CD4-positive, alpha-beta memory T cell (primary cell): Measurements from ENCODE around the gene RSKR. TPM values are rescaled to one million over a fixed set of nuclear protein-coding genes. Genes with fewer than 3 reads are reported as not detected.

Source experiments
- CTCF ChIA-PET: fragments of 350-600 bp; sonication (Branson Sonifier 250); formaldehyde crosslinking; loops from one replicate; lab custom pipeline; 2021; ENCODE audit warnings: inconsistent platforms; ENCODE audit not compliant: partially characterized antibody; lab: Charles Lee
- POLR2A ChIA-PET: fragments of 350-600 bp; sonication (Branson Sonifier 250); formaldehyde crosslinking; loops from one replicate; lab custom pipeline; 2021; ENCODE audit not compliant: partially characterized antibody; lab: Charles Lee
- DNase-seq, 5 donors: peaks; one replicate each; pipeline versions ENCODE4 v3.0.0 to v3.0.0-alpha.2; 2020 to 2022; ENCODE audit warnings: mixed read lengths in 1 of 5
- H3K27ac ChIP-seq: one replicate; pipeline ENCODE4 v1.7.0; 2013; ENCODE audit warnings: low read depth, low read length
- H3K27me3 ChIP-seq: 2 replicates; pipeline ENCODE4 v1.7.0; 2013; ENCODE audit warnings: mild to moderate bottlenecking, low read length, moderate library complexity; ENCODE audit not compliant: insufficient read depth
- H3K36me3 ChIP-seq: 2 replicates; pipeline ENCODE4 v1.7.0; 2013; ENCODE audit warnings: mild to moderate bottlenecking, low read length, moderate library complexity; ENCODE audit not compliant: insufficient read depth
- H3K4me1 ChIP-seq: 2 replicates; pipeline ENCODE4 v1.7.0; 2013; ENCODE audit warnings: mild to moderate bottlenecking, low read length, moderate library complexity; ENCODE audit not compliant: insufficient read depth
- H3K4me3 ChIP-seq, 2 donors: one replicate each; pipeline ENCODE4 v1.7.0; 2013; ENCODE audit warnings: low read length in 2 of 2, mild to moderate bottlenecking in 1 of 2
- H3K9me3 ChIP-seq, 2 donors: one replicate each; pipeline ENCODE4 v1.7.0; 2013; ENCODE audit warnings: low read length in 2 of 2, control low read depth in 1 of 2; ENCODE audit not compliant: control insufficient read depth in 1 of 2
- H3K27ac Mint-ChIP-seq, 7 donors: one replicate each; pipeline ENCODE4 v1.8.0; 2020 to 2021; ENCODE audit warnings: mixed read lengths in 7 of 7, mild to moderate bottlenecking in 6 of 7, inconsistent platforms in 3 of 7, moderate library complexity in 3 of 7
- H3K27me3 Mint-ChIP-seq, 2 donors: one replicate each; pipeline ENCODE4 v1.8.0; 2020 to 2021; ENCODE audit warnings: mixed read lengths in 2 of 2
- H3K36me3 Mint-ChIP-seq, 2 donors: one replicate each; pipeline ENCODE4 v1.8.0; 2020 to 2021; ENCODE audit warnings: mixed read lengths in 2 of 2, inconsistent platforms in 1 of 2, mild to moderate bottlenecking in 1 of 2
- H3K4me1 Mint-ChIP-seq, 4 donors: one replicate each; pipeline ENCODE4 v1.8.0; 2020 to 2021; ENCODE audit warnings: mixed read lengths in 4 of 4, mild to moderate bottlenecking in 1 of 4
- H3K4me3 Mint-ChIP-seq, 8 donors: one replicate each; pipeline ENCODE4 v1.8.0; 2020 to 2021; ENCODE audit warnings: mixed read lengths in 8 of 8, mild to moderate bottlenecking in 7 of 8, moderate library complexity in 6 of 8, inconsistent platforms in 3 of 8
- H3K9me3 Mint-ChIP-seq, 8 donors: one replicate each; pipeline ENCODE4 v1.8.0; 2020 to 2021; ENCODE audit warnings: mixed read lengths in 8 of 8, mild to moderate bottlenecking in 5 of 8, inconsistent platforms in 3 of 8, moderate library complexity in 1 of 8
- intact Hi-C: fragments of 100-400 bp; cut with micrococcal nuclease; formaldehyde crosslinking; loops from one replicate; pipeline ENCODE4 v1.15.1; 2023
- polyA plus RNA-seq, 2 donors: library from polyadenylated mRNA; unstranded; fragments of 300-500 nt; fragmentation: Illumina TruSeq; gene quantifications; one replicate each; pipeline ENCODE4 v1.2.3, GENCODE V29; 2021
- total RNA-seq, 2 experiments: library from RNA; stranded (reverse); gene quantifications; one replicate each; pipeline ENCODE4 v1.2.3, GENCODE V29; 2021

Gene RSKR
- total and polyA plus RNA-seq, 4 experiments from 2014 or later: 27.2 to 29.6 TPM; not detected in 2

GRCh38 chr17:28644787-28645575 lies 31.0 kb upstream of the RSKR start, which contains the start of gene BLTP2:
TSS of gene BLTP2 (minus strand) at chr17:28645158. CDS start at chr17:28645056, 102 bp downstream.
- ChIA-PET POLR2A (interaction anchor here (0.6 to 3.7 kb wide), 25 partner anchors 10 to 1691 kb away, joined by 3 to 77 read pairs (median 4); partner anchors contain the start of genes IFT20, NEK8, PHF12 and PIGS), CTCF (interaction anchor here (0.9 to 6.0 kb wide), 7 partner anchors 17 to 118 kb away, joined by 3 to 51 read pairs (median 5); partner anchors contain the start of genes NEK8, PROCA1, RPL23A and SDF2)
- Mint-ChIP-seq H3K27ac (peak within 1 kb of the TSS; percentile 93 to 99 (median 98)), H3K9me3 (no peaks in the 10 kb centered on the region), H3K36me3 (peaks cover 29 to 48% of the 10 kb centered on the region in 2 donors), H3K4me1 (peaks cover 31 to 45% (median 37%) of the 10 kb centered on the region in 4 donors), H3K27me3 (no peaks in the 10 kb centered on the region), H3K4me3 (peak within 1 kb of the TSS; percentile 86 to 96 (median 92))
- peak within 1 kb of the TSS; percentile 91 for H3K27ac ChIP-seq
- H3K27me3 ChIP-seq: no peaks in the 10 kb centered on the region
- H3K4me3 ChIP-seq: peak within 1 kb of the TSS; percentile 45 to 98
- intact Hi-C loops: loop anchor here (1.0 to 5.0 kb wide), 3 partner anchors 16 to 307 kb away; partner anchors contain the start of genes PHF12, SDF2 and SPAG5
- H3K9me3 ChIP-seq: no peaks in the 10 kb centered on the region
- H3K4me1 ChIP-seq: peaks cover 47% of the 10 kb centered on the region
- peaks cover 42% of the 10 kb centered on the region for H3K36me3 ChIP-seq
- DNase-seq: peak; percentile 93 to 95 (median 94)

- intact Hi-C loops: loop anchor here (2.0 kb wide), 1 partner anchor 45 kb away; the partner anchor contains the start of gene SPAG5
- peaks cover 49% of the 10 kb centered on the region for H3K36me3 ChIP-seq
- Mint-ChIP-seq H3K4me3 (peak overlapping the region; percentile 86 to 96 (median 92)), H3K27me3 (no peaks in the 10 kb centered on the region), H3K9me3 (no peaks in the 10 kb centered on the region), H3K4me1 (peaks cover 31 to 45% (median 40%) of the 10 kb centered on the region in 4 donors), H3K36me3 (peaks cover 36 to 54% of the 10 kb centered on the region in 2 donors), H3K27ac (peak overlapping the region; percentile 85 to 98 (median 94))
- ChIA-PET CTCF (interaction anchor here (1.6 to 6.0 kb wide), 3 partner anchors 18 to 83 kb away, joined by 3 to 51 read pairs (median 19); partner anchors contain the start of genes NEK8, SDF2, SUPT6H and TLCD1), POLR2A (interaction anchor here (0.6 to 3.7 kb wide), 23 partner anchors 10 to 309 kb away, joined by 3 to 77 read pairs (median 5); partner anchors contain the start of genes IFT20, NEK8, PIGS and PROCA1)
- DNase-seq: peak in 2 of 5 donors; percentile 9 to 50
- H3K4me3 ChIP-seq: peak overlapping the region; percentile 45 to 98
- no peaks in the 10 kb centered on the region for H3K9me3 ChIP-seq
- H3K27me3 ChIP-seq: no peaks in the 10 kb centered on the region
- peak overlapping the region; percentile 91 for H3K27ac ChIP-seq
- peaks cover 47% of the 10 kb centered on the region for H3K4me1 ChIP-seq
Observed at GRCh38 chr17:28643983-28644786, 30.2 kb upstream of the RSKR start.

- Histone ChIP-seq H3K4me3 (no peak overlapping the region), H3K27ac (no peak overlapping the region), H3K4me1 (peaks cover 35% of the 10 kb centered on the region), H3K9me3 (no peaks in the 10 kb centered on the region), H3K36me3 (peaks cover 62% of the 10 kb centered on the region), H3K27me3 (no peaks in the 10 kb centered on the region)
- ChIA-PET POLR2A (interaction anchor here (0.8 to 1.4 kb wide), 2 partner anchors 70 to 86 kb away, joined by 3 to 4 read pairs; partner anchors contain the start of gene PIGS), CTCF (interaction anchor here (6.0 kb wide), 1 partner anchor 20 kb away, joined by 51 read pairs; the partner anchor contains the start of genes SDF2 and SUPT6H)
- no peak for DNase-seq
- intact Hi-C loops: no loop called here
- Mint-ChIP-seq H3K36me3 (peaks cover 54 to 67% of the 10 kb centered on the region in 2 donors), H3K27ac (peak overlapping the region in 1 of 7 donors; percentile 27), H3K4me3 (no peak overlapping the region), H3K9me3 (no peaks in the 10 kb centered on the region), H3K4me1 (peaks cover 34 to 44% (median 38%) of the 10 kb centered on the region in 4 donors), H3K27me3 (no peaks in the 10 kb centered on the region)
Observed at GRCh38 chr17:28641579-28641978, 27.6 kb upstream of the RSKR start.

- H3K4me3 ChIP-seq: no peak overlapping the region
- Mint-ChIP-seq H3K27me3 (no peaks in the 10 kb centered on the region), H3K4me1 (peaks cover 21 to 33% (median 25%) of the 10 kb centered on the region in 4 donors), H3K36me3 (peaks cover 90 to 93% of the 10 kb centered on the region in 2 donors), H3K9me3 (no peaks in the 10 kb centered on the region), H3K4me3 (no peak overlapping the region), H3K27ac (no peak overlapping the region)
- no peak for DNase-seq
- H3K36me3 ChIP-seq: peaks cover 95% of the 10 kb centered on the region
- intact Hi-C loops: no loop called here
- H3K27ac ChIP-seq: no peak overlapping the region
- no peaks in the 10 kb centered on the region for H3K9me3 ChIP-seq
- CTCF ChIA-PET: interaction anchor here (1.6 kb wide), 1 partner anchor 17 kb away, joined by 5 read pairs; no protein-coding TSS in a partner anchor
- POLR2A ChIA-PET: interaction anchor here (2.1 kb wide), 1 partner anchor 9 kb away, joined by 7 read pairs; the partner anchor contains the start of gene BLTP2
- no peaks in the 10 kb centered on the region for H3K27me3 ChIP-seq
- no peaks in the 10 kb centered on the region for H3K4me1 ChIP-seq
Observed at GRCh38 chr17:28635506-28635905, 21.5 kb upstream of the RSKR start.

- no peak overlapping the region for H3K27ac Mint-ChIP-seq
Observed at GRCh38 chr17:28634206-28634865, 20.4 kb upstream of the RSKR start.

GRCh38 chr17:28626818-28627217 lies 12.8 kb upstream of the RSKR start:
- Histone ChIP-seq H3K27ac (no peak overlapping the region), H3K4me3 (no peak overlapping the region), H3K9me3 (no peaks in the 10 kb centered on the region), H3K4me1 (no peaks in the 10 kb centered on the region), H3K27me3 (no peaks in the 10 kb centered on the region), H3K36me3 (peaks cover 55% of the 10 kb centered on the region)
- no peak for DNase-seq
- intact Hi-C loops: no loop called here
- CTCF ChIA-PET: no interaction called here
- Mint-ChIP-seq H3K9me3 (no peaks in the 10 kb centered on the region), H3K4me3 (no peak overlapping the region), H3K36me3 (peaks cover 46 to 69% of the 10 kb centered on the region in 2 donors), H3K4me1 (peaks cover 0 to 5% (median 3%) of the 10 kb centered on the region in 4 donors), H3K27me3 (no peaks in the 10 kb centered on the region), H3K27ac (no peak overlapping the region)
- POLR2A ChIA-PET: interaction anchor here (0.6 to 1.2 kb wide), 2 partner anchors 18 to 20 kb away, joined by 3 read pairs; partner anchors contain the start of gene BLTP2

More at GRCh38 chr17:28634206-28634865, 20.4 kb upstream of the RSKR start:
- Histone ChIP-seq H3K36me3 (peaks cover 87% of the 10 kb centered on the region), H3K4me1 (no peaks in the 10 kb centered on the region), H3K9me3 (no peaks in the 10 kb centered on the region), H3K4me3 (no peak overlapping the region), H3K27ac (no peak overlapping the region), H3K27me3 (no peaks in the 10 kb centered on the region)
- Mint-ChIP-seq H3K4me1 (peaks cover 17 to 32% (median 23%) of the 10 kb centered on the region in 4 donors), H3K9me3 (no peaks in the 10 kb centered on the region), H3K4me3 (no peak overlapping the region), H3K27me3 (no peaks in the 10 kb centered on the region), H3K36me3 (peaks cover 82 to 85% of the 10 kb centered on the region in 2 donors)
- no peak for DNase-seq
- intact Hi-C loops: no loop called here
- POLR2A ChIA-PET: interaction anchor here (1.2 to 2.1 kb wide), 2 partner anchors 10 to 27 kb away, joined by 3 to 7 read pairs; partner anchors contain the start of genes BLTP2, SDF2 and SUPT6H
- CTCF ChIA-PET: interaction anchor here (1.0 to 1.6 kb wide), 3 partner anchors 13 to 22 kb away, joined by 4 to 5 read pairs (median 5); no protein-coding TSS in a partner anchor
